ENCODE data around the gene CDK14.

DNA sequence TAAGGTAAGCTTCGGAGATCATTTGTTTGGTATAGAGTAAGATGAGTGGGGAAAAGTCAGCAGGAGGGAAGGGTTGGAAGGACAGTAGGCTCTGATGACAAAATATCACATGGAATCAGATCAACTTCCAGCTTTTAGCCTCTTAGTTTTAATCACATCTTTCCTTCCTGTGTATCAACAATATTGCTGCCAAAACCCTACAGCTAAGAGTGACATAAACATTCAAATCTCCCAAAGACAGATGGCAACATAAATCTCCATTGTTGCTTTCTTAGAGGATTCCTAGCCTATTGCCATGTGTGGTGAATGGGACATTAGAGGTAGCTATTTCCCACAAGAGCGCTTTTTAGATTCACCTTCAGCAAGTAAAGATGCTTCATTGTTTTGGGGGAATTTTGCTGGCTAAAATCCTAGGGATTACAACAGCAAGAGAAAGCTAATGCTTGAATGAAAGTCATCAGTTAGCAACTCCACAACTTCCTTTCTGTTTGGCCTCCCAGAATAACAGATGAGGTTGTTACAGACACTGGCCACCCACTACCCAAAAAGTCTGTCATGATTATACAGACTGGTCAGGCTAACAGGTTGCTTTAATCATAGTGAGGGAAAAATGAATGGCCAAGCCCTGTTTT, 632.9 kb downstream of the CDK14 start:
- no peak for TF ChIP-seq POLR2A (IDR thresholded peaks at IDR 0.05)
- TF ChIP-seq, protein P1, sequence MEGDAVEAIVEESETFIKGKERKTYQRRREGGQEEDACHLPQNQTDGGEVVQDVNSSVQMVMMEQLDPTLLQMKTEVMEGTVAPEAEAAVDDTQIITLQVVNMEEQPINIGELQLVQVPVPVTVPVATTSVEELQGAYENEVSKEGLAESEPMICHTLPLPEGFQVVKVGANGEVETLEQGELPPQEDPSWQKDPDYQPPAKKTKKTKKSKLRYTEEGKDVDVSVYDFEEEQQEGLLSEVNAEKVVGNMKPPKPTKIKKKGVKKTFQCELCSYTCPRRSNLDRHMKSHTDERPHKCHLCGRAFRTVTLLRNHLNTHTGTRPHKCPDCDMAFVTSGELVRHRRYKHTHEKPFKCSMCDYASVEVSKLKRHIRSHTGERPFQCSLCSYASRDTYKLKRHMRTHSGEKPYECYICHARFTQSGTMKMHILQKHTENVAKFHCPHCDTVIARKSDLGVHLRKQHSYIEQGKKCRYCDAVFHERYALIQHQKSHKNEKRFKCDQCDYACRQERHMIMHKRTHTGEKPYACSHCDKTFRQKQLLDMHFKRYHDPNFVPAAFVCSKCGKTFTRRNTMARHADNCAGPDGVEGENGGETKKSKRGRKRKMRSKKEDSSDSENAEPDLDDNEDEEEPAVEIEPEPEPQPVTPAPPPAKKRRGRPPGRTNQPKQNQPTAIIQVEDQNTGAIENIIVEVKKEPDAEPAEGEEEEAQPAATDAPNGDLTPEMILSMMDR (IDR thresholded peaks at IDR 0.05), result no peak
